Measurements from ENCODE around the gene TLE5.
"Not testable (repeated sequence)": the region's sequence is repeated elsewhere in the genome, so short reads cannot be mapped to it uniquely, and the experiment has no call there.

Gene TLE5

GRCh38 chr19:3096267-3096901 is 34.1 kb upstream of the TLE5 start:
- no peak for DNase-seq (ENCODE audit: low read depth)

GRCh38 chr19:3095441-3096191 is 33.3 kb upstream of the TLE5 start:
- DNase-seq (ENCODE audit: low read depth) = no peak

- DNase-seq (ENCODE audit: low read depth) = no peak
Observed at GRCh38 chr19:3094601-3095440, 32.5 kb upstream of the TLE5 start.

GRCh38 chr19:3089299-3089855 is 27.1 kb upstream of the TLE5 start:
- not testable (repeated sequence) for DNase-seq (ENCODE audit: low read depth)

- DNase-seq (ENCODE audit: low read depth) = no peak
Observed at GRCh38 chr19:3087769-3088168, 25.5 kb upstream of the TLE5 start.

GRCh38 chr19:3084943-3085342 is 22.6 kb upstream of the TLE5 start:
- DNase-seq (ENCODE audit: low read depth) = no peak

- no peak for DNase-seq (ENCODE audit: low read depth)
Observed at GRCh38 chr19:3083964-3084363, 21.7 kb upstream of the TLE5 start.

- no peak for DNase-seq (ENCODE audit: low read depth)
Observed at GRCh38 chr19:3082331-3082730, 20.0 kb upstream of the TLE5 start.

- no peak for DNase-seq (ENCODE audit: low read depth)
Observed at GRCh38 chr19:3080286-3080685, 18.0 kb upstream of the TLE5 start.

GRCh38 chr19:3079578-3079977 is 17.3 kb upstream of the TLE5 start:
- no peak for DNase-seq (ENCODE audit: low read depth)

GRCh38 chr19:3075605-3076431 is 13.5 kb upstream of the TLE5 start:
- peak; percentile 81 for DNase-seq (ENCODE audit: low read depth)

- DNase-seq (ENCODE audit: low read depth) = no peak
Observed at GRCh38 chr19:3073931-3074595, 11.8 kb upstream of the TLE5 start.

- DNase-seq (ENCODE audit: low read depth) = no peak
Observed at GRCh38 chr19:3073159-3073563, 10.9 kb upstream of the TLE5 start.

GRCh38 chr19:3071768-3072167 is 9.5 kb upstream of the TLE5 start:
- no peak for DNase-seq (ENCODE audit: low read depth)

GRCh38 chr19:3068071-3068470 is 5.8 kb upstream of the TLE5 start:
- DNase-seq (ENCODE audit: low read depth) = no peak

GRCh38 chr19:3067563-3067962 is 5.3 kb upstream of the TLE5 start:
- DNase-seq (ENCODE audit: low read depth) = no peak

GRCh38 chr19:3066482-3067049 is 4.3 kb upstream of the TLE5 start:
- DNase-seq (ENCODE audit: low read depth) = no peak

GRCh38 chr19:3065675-3066357 is 3.5 kb upstream of the TLE5 start:
- DNase-seq (ENCODE audit: low read depth) = no peak

- DNase-seq (ENCODE audit: low read depth) = no peak
Observed at GRCh38 chr19:3064011-3064330, 1.7 kb upstream of the TLE5 start.

Data from stimulated activated CD8-positive, alpha-beta memory T cell treated with anti-CD3 and anti-CD28 coated beads, Interleukin-15, amount 100 ng/mL, for 24 hours (primary cell).